ENCODE results near the gene GPR176. TPM values are rescaled to one million over a fixed set of nuclear protein-coding genes. Genes with fewer than 3 reads are reported as not detected.

Gene GPR176
- total RNA-seq, 4 donors from 2014 or later = 0.53 to 6.2 (median 3.0) TPM

GRCh38 chr15:39752991-39753390 is 167.1 kb downstream of the GPR176 start:
- no peak overlapping the region for H3K4me3 ChIP-seq (ENCODE audit: low read depth, poor library complexity, severe bottlenecking)
- TF ChIP-seq, protein P1, sequence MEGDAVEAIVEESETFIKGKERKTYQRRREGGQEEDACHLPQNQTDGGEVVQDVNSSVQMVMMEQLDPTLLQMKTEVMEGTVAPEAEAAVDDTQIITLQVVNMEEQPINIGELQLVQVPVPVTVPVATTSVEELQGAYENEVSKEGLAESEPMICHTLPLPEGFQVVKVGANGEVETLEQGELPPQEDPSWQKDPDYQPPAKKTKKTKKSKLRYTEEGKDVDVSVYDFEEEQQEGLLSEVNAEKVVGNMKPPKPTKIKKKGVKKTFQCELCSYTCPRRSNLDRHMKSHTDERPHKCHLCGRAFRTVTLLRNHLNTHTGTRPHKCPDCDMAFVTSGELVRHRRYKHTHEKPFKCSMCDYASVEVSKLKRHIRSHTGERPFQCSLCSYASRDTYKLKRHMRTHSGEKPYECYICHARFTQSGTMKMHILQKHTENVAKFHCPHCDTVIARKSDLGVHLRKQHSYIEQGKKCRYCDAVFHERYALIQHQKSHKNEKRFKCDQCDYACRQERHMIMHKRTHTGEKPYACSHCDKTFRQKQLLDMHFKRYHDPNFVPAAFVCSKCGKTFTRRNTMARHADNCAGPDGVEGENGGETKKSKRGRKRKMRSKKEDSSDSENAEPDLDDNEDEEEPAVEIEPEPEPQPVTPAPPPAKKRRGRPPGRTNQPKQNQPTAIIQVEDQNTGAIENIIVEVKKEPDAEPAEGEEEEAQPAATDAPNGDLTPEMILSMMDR (IDR thresholded peaks at IDR 0.05) = no peak
- TF ChIP-seq POLR2A (IDR thresholded peaks at IDR 0.05) = no peak
- DNase-seq (ENCODE audit: low spot score in 2 of 2) = no peak
- intact Hi-C loops (cut with DNase I; ENCODE audit: low total_unique reads) = loop anchor here (5.0 to 10.0 kb wide), 3 partner anchors 66 to 1048 kb away; no protein-coding TSS in a partner anchor
- WGBS, 2 donors = 61 to 64% methylated on average over 1 of the region's 1 CpG

GRCh38 chr15:39752246-39752645 is 167.8 kb downstream of the GPR176 start:
- H3K4me3 ChIP-seq (ENCODE audit: low read depth, poor library complexity, severe bottlenecking) = no peak overlapping the region
- intact Hi-C loops (cut with DNase I; ENCODE audit: low total_unique reads) = loop anchor here (5.0 to 10.0 kb wide), 3 partner anchors 65 to 1047 kb away; no protein-coding TSS in a partner anchor
- TF ChIP-seq POLR2A (IDR thresholded peaks at IDR 0.05) = no peak
- TF ChIP-seq, protein P1 (IDR thresholded peaks at IDR 0.05) = no peak
- no peak for DNase-seq (ENCODE audit: low spot score in 2 of 2)

Other genes starting within 250 kb of the GPR176 start
- under 1 TPM in 1 of 4 donors, not detected in 3; 0.17 TPM for gene FSIP1, start 137.4 kb downstream of the GPR176 start, total RNA-seq
- 10 to 100 TPM; 14.3 to 23.0 (median 15.0) TPM for gene EIF2AK4, start 13.8 kb upstream of the GPR176 start, total RNA-seq
- gene SRP14, start 118.9 kb upstream of the GPR176 start, total RNA-seq = 100 to 1,000 TPM; 177 to 220 (median 201) TPM
- 10 to 100 TPM in 1 of 4 donors, 1 to 10 TPM in 3; 2.1 to 11.8 (median 8.4) TPM for gene BMF, start 188.6 kb upstream of the GPR176 start, total RNA-seq
- 1 to 10 TPM; 1.3 to 4.5 (median 2.1) TPM for gene BUB1B, start 240.8 kb upstream of the GPR176 start, total RNA-seq